DMS 273 treated with DMSO at 0.1 percent for 48 hours (cell line): ENCODE data around the gene WASF3.

Experiments
- DNase-seq: peaks from one replicate; lab custom pipeline; 2025; lab: John Stamatoyannopoulos, UW

WASF3 gene

DNA sequence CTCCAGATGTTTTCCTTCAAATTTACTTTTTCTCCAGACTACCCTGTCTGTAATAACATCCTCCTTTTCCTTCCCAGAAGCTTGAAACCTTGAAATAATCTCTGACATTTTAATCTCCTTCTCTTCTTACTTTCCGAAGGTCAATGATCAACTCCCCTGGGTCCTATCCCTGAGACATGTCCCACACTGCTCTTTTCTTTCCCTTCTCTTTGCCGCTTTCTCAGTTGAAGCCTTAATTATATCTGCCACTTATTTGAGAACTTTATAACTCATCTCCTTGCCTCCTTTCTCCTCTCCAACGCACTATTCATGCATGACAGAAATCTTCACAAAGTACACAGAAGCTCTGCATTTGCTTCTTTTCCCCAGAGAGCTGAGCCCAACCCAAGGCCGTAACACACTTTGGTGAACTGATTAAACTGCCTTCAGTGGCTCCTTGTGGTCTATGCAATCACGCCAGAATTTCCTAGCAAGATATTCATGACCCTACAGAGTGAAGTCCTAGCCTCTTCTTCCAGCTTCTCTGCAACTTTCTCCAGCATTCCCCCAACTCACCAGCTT is 9.2 kb upstream of the WASF3 start:
- no peak for DNase-seq

- no peak for DNase-seq
These were observed 7.8 kb upstream of the WASF3 start for GRCh38 chr13:26549713-26550112.

DNA sequence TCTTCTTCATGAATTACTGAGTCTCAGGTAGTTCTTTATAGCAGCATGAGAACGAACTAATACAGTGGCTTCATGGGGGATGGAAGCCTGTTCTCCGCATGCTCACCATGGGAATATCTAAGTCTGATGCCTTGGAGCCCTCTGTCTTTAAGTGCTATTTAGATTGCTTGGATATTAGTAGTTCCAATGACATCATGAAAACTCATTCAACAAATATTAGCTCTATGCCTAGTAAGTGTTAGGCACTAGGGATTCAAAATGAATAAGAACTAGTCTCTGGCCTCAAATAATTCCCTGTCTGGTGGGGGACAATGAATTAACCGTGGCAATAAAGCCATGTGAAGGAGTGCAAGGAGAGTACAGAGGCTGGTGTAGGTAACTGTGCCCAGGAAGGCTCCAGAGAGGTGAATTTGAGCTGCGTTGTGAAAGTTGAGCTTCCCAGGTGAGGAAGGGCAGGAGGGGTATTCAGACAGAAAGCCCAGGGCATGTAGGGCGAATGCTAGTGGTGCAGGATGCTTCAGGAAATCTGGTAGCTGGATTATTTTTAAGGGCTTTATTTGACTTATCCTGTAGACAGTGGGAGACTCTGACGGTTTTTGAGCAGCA is 6.1 kb upstream of the WASF3 start:
- no peak for DNase-seq

DNA sequence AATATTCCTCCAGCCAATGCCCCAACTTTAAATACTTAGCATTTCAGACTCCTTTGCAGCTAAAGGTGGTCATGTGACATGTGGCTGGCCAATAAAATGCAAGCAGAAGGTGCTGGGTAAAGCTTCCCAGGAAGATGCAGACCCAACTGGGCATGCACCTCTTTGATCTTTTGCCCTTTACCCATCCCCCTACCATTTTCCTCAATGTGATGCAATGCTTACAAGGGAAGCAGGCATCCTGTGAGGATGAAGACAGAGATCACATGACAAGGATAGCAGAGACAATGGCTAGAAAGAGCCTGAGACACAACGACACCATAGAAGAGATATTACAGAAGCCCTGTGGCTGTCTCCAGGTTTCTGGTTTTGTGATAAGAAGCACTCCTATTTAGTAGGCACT is 2.1 kb upstream of the WASF3 start:
- DNase-seq = no peak

DNA sequence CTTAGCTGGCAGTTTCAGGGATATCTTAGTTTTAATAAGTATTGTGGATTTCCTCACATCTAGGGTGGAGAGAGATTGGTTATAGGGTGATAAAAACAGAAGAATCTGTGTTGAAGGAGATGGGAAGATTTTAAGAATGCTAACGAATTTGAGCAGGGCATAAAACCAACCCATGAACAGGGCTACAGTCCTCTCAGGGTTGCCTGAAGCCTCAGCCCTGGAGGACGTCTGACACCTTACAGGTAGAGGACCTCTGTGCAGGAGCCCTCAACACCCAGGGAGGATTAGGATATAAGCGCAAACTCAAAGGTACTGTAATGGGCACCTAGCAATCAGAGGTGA is 461 bp upstream of the WASF3 start:
- DNase-seq = no peak

DNA sequence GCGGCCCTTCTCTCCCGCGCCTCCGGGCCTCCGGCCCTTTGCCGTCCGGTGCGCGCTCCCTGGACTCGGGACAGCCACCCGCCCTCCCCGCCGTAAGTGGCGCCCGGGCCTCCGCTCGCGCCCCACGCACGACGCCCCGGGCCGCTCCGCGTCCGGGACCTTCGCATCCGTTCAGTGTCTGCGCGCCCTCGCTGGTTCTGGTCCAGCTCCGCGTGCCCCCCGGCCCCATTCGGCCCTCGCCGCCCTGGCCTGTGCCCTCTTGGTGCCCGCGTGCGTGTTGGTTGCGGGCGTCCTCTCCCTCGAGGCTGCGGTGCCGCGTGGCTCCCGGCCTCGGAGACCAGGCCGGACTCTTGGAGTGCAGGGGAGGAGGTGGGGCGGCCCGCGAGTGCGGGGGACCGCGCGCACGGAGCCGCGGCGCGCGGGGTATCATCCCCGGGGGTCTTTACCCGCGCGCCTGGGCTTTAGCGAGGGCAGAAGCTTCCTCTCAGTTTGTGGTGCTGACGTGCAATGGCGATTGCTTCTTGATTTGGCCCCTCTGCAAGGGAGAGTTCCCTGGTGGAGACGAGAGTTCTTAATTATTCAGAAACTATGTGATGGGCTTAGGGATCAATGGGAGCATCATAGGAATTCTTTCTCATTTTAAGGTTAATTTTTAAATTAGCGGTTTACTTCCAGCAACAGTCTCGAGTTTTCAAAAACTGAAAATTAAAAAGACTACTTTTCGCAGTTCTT is 757 bp downstream of the WASF3 start:
- no peak for DNase-seq

DNA sequence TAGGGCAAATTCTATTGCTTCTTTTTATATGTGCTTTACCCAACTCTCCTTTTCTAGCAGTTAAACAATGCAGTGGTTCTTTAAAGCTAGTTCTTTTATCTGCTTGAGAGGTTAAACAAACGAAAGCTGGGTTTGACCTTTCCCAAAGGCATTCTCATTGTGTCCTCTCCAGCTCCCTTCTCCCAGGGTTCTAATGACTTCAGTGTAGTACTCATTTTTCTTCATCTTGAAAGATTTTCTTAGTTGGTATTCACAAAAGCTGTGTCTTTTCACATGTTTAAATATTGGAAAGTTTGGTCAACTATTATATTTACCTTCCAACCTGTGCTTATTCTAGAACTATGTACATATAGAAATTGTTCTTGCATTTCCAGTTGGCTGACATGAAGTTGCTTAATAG is 1.5 kb downstream of the WASF3 start:
- no peak for DNase-seq

GRCh38 chr13:26560456-26560855 is 3.0 kb downstream of the WASF3 start:
- no peak for DNase-seq

GRCh38 chr13:26561067-26561466 is 3.6 kb downstream of the WASF3 start:
- no peak for DNase-seq

DNA sequence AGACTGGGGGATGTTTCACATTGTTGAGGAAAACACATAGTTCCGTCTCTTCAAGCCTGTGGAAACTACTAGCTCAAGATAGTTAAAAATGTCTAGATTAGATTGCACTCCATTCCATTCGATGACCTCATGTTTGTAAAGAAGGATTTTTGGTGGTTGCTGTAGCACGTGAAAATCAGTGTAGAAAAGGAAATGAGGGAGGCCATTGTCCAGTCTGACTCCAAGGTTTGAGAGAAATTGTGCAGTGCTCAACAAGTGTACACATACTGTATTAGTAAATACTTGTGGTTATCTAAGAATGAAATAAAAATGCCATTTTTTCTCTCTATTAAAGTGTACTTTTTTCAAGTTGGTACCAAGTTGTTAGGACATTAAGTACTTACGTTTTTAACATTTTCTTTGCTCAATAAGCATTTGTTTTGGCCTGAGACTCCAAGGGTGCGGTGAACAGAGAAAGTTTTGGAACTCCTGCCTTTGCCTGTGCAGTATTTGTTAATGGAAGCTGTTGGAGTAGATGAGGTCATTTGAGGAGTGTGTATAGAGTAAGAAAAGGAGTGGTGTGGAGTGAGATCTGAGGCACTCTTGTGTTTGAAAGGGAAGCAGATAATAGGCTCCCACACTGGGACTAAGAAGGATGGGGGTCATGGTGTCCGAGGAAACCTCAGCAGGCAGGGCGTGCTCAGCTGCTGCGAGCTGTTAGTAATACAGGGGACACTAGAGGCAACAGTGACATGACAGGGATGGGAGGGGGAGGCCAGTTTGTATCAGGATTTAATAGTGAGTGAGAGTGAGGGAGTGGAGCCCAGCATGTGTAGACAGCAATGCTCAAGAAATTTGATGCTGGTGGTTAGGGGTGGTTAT is 4.4 kb downstream of the WASF3 start:
- DNase-seq = no peak

DNA sequence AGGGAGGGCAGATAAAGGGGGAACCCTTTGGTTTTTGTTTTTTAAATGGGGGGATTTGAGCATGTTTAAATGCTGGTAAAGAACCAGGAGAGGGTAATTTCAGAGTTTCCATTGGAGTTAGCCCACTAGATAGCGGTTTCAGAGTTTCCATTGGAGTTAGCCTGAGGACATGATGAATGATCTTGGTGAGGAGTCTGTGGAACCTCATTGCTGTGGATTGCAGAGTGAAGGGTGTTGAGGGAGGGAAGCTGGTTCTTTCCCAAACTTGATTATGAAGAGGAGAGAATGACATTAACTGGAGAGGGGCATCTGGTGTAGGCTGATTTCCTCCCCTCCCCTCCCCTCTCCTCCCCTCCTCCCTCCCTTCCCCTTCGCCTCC is 5.0 kb downstream of the WASF3 start:
- no peak for DNase-seq

- DNase-seq = no peak
These were observed 6.2 kb downstream of the WASF3 start for GRCh38 chr13:26563713-26564112.

- no peak for DNase-seq
These were observed 10.8 kb downstream of the WASF3 start for GRCh38 chr13:26568132-26568815.

DNA sequence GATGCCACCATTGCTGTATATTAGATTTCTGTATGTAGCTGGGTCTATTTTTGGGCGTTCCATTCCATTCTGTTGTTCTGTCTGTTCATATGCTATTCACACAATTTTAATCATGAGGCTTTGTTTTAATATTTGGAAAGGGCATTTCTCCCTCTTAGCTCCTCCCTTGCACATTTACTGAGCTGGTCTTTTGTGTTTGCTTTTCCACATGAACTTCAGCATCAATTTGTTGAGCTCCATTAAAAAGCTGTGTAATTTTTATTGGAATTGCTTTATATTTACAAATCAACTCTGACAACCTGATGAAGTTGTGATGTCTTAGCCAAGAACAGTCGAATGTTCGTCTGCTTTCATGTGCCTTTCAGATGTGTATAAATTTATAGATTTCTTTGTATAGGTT is 14.0 kb downstream of the WASF3 start:
- DNase-seq = no peak

GRCh38 chr13:26575244-26575643 is 17.8 kb downstream of the WASF3 start:
- no peak for DNase-seq

GRCh38 chr13:26579580-26579979 is 22.1 kb downstream of the WASF3 start:
- DNase-seq = no peak

GRCh38 chr13:26583662-26584061 is 26.2 kb downstream of the WASF3 start:
- DNase-seq = no peak

GRCh38 chr13:26584713-26585112 is 27.2 kb downstream of the WASF3 start:
- DNase-seq = no peak

- peak; percentile 41 for DNase-seq
These were observed 27.7 kb downstream of the WASF3 start for GRCh38 chr13:26585136-26585535.

- DNase-seq = no peak
These were observed 29.8 kb downstream of the WASF3 start for GRCh38 chr13:26587251-26587650.

- peak; percentile 18 for DNase-seq
These were observed 31.7 kb downstream of the WASF3 start for GRCh38 chr13:26589226-26589625.

DNA sequence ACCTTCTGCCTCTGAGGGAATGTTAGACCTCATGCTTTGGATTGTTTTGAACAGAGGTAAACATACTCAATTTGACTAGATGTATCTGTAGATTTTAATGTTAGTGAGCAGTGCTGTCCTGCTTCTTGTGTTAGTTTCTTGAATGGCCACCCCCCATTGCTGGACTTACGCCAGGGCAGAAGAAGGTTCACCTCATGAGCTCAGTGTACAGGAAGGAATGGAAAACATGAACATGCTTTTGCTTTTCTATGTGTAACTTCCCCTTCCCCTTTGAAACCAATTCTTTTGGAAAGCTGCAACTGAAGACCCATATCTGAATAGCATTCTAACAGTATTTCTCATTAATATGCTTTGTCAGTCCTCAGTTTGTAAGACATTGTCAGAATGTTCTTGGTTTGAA is 32.3 kb downstream of the WASF3 start:
- DNase-seq = no peak
